HG03469 (cell line): ENCODE results near the gene SUCLA2.
"Not testable (repeated sequence)": the region's sequence is repeated elsewhere in the genome, so short reads cannot be mapped to it uniquely, and the experiment has no call there.

ENCODE experiments used
- ATAC-seq: cut with Tn5 transposase; IDR thresholded peaks from one replicate; pipeline ENCODE4 v1.9.1; 2021; ENCODE audit warnings: mild to moderate bottlenecking, moderate library complexity, moderate number of reproducible peaks; ENCODE audit not compliant: unreplicated experiment

The SUCLA2 gene

DNA sequence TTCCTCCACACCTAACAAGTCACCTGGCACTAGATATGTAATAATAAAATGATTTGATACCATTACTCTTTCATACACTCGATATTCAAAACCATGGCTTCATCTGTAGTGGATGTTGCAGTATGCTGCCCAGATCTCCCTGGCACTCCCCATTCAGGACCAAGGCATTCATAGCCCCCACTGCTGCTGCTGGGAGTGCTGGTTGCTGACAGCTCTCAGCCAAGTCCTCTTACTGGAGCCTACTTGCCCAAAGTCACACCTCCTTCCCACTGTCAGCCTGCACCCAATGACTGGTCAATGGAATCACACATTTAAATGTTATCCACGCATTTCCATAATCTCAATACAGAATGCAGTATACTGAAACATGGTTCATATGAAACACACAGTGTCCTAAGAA, 3.7 kb downstream of the SUCLA2 start:
- no peak for ATAC-seq

DNA sequence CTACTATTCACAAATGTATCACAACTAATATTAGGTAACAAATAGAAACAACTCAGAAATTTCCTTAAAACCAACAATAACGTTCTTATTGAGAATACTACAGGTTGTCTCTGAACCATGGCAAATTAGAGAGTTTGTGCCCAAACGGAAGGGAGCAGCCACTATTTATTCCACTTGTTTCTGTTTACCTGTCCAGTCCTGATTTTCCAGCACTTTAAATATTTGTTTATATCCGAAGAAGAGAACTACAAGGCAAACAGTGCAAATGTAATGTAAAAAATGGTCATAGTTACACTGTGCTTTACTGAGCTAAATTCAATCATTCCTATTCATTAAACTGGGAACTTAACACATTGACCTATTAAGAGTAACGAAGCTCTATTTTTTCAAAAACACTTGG, 9.2 kb downstream of the SUCLA2 start:
- no peak for ATAC-seq

GRCh38 chr13:47990920-47991466, 10.1 kb downstream of the SUCLA2 start:
- ATAC-seq, result no peak

DNA sequence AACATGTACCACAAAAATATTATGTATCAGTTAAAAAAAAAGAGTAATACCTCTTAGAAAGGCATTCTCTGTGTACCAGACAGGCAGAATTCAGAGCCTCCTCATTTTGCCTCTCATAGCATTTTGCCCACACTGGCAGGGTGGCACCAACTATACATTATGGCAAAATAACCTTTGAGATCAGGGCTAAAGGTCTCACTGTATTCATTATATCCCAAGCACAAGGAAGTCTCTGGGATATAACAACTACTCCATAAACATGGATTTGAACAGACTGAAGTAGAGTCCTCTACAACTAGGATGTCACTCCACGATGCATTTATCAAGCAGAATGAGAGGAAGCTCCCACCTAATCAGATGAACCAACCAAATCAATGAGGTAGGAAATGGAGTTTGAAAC, 10.6 kb downstream of the SUCLA2 start:
- no peak for ATAC-seq

DNA sequence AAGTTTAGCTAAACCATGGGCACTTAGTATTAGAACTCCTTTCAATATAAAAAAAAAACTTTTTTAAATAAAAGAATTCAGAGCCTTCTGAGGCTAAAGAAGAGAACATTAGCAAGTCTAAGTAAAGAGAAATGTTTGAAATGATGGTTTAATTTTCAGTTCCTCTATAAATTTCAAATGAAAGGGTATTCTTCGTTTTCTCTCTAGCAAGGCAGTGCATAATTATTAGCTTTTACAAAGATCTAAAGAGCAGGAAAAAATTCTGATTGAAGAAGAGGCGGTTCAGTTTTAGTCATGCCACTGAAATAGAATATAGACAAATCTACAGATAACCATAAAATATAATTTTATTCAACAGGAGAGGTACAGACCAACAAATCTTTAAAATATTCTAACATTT, 18.0 kb downstream of the SUCLA2 start:
- ATAC-seq, result no peak

- ATAC-seq, result no peak
These were observed 24.7 kb downstream of the SUCLA2 start for GRCh38 chr13:47976325-47976724.

DNA sequence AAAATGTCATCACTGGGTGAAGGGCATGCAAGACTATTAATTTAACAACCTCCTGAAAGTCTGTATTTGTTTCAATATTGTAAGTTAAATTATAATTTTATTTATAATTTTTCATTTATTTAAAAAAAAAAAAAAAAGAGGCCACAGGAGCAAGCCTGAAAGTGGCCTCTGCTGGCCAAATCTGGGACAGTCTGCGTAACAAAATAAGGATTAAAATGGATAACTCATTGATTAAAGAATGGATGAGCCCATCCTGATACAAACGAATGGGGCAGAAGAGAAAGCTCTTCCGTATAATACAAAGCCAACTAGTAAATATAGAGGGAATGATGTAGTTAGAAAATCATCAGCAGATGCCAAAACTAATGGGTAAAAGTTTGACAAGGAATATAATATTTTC, 36.2 kb downstream of the SUCLA2 start:
- no peak for ATAC-seq

DNA sequence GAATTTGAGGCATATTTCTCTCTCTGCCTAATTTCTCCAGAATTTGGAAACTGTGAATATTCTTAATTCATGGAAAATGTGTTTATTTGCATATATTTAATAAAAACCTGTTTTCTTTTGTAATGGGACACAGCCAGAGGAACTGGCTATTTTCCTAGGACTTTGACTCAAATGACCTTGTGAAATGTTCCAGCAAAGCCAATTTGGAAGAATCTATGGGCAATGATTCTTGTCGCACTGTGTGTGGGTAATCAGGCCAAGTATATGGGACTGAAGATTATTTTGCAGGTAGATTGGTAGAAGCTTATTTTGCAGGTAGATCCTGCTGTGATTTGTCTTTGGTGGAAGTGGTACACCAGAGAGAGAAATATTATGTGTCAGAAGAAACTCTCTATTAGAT, 38.8 kb downstream of the SUCLA2 start:
- no peak for ATAC-seq

DNA sequence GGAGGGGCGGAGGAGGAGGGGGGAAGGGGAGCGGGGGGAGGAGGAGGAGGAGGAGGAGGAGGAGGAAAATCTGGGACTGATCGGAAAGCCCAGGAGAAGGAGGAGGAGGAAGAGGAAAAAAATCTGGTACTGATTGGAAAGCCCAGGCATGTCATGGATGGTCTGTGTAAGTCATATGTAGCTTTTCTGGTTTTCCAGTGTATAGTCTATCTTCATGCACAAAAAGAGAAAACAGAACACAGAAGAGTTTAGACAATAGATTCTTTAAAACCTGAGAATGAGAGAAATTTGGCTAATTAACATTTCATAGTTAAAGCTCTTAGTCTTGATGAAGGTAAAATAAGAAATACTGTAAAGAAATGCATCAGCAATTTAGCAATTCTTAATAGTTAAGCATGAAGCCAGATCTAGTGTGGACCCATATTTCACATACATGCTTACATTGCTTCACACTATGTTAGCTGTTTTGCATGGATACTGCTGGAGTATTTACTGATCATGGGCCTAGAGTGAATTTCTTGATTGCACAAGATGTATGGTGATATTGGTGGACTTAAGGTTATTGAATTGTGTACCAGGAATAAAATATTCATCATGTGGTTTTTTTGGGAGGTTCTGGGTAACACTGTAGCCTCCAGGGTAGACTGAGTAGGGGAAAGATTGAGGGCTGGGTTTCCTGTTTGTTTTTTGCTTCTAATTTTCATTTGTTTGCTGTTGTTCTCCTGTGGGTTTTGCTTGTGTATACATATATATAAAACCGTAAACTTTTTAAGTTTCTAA, 41.4 kb downstream of the SUCLA2 start:
- no peak for ATAC-seq

DNA sequence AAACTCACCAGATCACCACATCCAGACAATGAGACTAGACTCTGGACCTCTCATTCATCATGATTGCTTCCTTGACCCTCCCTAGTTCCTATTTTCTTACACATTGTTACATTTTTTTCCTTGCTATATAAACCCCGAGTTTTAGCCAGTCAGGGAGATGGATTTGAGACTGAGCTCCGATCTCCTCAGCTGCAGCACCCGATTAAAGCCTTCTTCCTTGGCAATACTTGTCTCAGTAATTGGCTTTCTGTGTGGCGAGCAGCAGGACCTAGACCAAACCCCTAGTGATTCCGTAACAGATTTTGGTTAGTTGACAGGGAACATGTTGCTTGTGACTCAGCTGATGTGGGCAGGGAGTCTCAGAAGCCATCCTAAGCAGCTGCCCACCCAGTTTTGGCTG, 44.0 kb downstream of the SUCLA2 start:
- ATAC-seq, result no peak

- no peak for ATAC-seq
These were observed 45.2 kb downstream of the SUCLA2 start for GRCh38 chr13:47955836-47956235.

DNA sequence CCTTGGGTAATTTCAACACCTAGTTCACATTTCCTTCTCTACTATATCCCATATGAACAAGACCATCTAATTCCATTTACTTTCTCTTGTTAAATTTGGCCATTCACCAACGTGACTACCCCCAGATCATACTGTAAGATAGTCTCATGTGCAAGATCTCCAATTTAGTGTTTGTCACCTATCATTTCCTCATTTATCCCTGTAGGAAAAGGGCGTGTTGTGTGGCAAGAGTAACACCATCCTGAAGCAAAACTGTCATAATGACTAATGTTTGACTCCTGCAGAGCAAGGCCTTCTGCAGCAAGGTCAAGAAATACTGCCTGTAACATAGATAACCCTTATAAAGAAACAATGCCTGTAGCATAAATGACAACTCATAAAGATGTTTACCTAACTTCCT, 51.3 kb downstream of the SUCLA2 start:
- ATAC-seq, result no peak

DNA sequence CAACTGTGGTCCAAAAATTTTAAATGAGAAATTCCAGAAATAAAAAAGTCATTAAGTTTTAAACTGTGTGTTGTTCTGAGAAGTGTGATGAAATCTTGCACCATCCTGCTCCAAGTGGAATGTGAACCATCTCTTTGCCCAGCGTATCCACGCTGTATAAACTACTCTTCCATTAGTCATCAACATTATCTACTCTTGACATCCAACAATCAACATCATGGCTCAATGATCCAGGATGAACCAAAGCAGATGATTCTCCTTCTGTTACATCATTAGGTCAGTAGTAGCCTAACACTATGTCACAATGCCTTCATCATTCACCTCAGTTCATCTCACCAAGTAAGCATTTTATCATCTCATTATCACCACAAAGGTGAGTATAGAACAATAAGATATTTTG, 55.3 kb downstream of the SUCLA2 start:
- ATAC-seq, result no peak

GRCh38 chr13:47945146-47945545, 55.9 kb downstream of the SUCLA2 start:
- not testable (repeated sequence) for ATAC-seq

- no peak for ATAC-seq
These were observed 66.7 kb downstream of the SUCLA2 start for GRCh38 chr13:47934371-47934770.

DNA sequence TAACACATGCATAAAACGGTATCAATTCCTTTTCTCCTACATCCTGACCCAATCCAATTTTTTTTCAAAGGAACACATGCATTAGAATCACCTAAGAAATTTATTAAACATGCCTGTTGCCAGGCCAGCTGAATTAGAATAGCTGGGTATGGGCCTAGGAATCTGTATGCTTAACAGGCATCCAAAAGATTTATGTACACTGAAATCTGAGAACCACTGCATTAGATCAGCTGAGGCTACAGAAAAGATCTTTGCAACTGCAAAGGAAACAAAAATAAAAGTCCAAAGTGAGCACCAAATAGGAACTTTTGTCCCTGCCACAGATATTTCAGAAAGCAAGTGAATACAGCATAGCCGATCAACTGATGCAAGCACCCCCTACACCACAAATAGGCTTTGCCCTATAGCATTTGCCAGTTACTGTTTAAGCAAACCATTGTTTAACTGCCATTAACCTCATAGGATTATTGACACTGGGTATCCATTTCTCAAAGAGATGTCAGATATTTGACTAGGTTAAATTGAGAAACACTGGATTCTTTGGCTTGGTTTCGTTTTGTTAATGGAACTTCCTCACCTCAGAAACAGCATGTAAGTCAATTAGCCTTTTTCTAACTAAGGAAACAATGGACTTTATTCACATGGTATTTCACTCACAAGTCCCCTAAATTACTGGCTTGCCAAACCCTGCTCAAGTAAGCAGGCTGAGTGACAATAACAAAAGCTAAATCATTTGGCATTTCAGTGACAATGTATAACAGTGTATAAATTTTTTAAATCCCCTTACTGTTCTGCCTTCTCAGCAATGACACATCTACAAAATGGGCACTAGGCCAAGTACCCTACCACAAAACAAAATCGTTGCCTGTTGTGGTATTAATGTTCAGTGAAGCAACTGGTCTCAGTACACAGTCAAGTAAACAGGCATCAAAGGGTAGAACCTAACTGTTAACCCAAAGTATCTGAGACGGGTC, 67.8 kb downstream of the SUCLA2 start:
- no peak for ATAC-seq

DNA sequence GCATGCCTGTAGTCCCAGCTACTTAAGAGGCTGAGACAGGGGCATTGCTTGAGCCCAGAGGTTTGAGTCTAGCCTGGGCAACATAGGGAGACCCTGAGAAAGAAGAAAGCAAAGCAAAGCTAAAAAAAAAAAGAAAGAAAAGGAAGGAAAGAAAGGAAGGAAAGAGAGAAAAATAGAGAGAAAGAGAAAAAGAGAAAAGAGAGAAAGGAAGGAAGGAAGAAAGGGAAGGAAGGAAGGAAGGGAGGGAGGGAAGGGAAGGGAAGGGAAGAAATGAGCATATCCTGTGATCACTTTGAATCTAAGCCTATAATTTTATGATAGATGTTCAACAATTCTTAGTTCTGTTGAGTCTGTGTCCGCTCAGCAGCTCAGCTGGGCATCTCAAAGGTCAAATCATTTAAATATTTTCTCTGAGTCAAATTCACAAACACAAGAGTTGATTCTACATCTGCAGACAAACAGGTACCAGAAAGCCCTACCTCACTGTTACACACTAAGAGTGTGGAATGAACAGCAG, 70.4 kb downstream of the SUCLA2 start:
- ATAC-seq, result no peak

DNA sequence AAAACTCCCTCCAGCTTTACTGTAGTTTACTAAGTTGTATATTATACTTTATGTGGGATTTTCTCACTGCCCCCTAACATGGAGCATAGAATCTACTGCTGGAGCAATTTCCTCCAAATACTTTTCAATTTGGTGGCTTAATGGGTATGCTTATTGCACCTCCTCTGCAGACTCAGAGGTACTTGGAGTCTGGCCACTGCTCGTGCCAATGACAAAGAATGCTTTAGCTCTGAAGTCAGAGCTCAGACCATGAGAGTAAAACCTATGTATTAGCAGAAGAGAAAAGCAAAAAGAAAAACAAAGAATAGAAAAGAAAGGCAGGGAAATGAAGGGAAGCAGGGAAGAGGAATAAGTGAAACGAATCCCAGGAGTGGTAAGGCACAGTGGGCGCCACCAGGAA, 71.9 kb downstream of the SUCLA2 start:
- ATAC-seq, result no peak

DNA sequence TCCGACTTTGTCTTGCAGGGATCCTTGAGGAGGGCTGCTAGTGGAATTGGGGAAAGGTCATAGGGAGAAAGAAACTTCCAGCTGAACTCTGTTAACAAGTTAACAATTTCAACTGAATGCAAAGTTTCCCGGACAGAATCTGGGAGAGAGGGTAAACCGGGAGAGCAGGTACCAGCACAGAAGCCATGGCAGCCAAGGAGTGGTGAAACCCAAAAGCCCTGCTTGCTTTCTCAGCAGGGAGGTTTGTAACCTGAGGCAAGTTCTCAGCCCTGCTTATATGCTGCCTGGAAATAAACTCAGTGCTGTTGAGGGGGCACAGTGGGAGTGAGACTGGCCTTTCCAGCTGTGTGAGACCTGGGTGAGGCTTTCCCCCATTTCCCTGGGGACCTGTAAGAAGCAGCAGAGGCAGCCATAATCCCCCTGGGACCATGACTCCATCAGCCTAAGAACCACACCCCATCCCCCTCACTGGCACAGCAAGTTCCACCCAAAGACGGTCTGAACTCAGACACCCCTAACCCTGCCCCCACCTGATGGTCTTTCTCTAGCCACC, 84.0 kb downstream of the SUCLA2 start:
- ATAC-seq, result no peak

DNA sequence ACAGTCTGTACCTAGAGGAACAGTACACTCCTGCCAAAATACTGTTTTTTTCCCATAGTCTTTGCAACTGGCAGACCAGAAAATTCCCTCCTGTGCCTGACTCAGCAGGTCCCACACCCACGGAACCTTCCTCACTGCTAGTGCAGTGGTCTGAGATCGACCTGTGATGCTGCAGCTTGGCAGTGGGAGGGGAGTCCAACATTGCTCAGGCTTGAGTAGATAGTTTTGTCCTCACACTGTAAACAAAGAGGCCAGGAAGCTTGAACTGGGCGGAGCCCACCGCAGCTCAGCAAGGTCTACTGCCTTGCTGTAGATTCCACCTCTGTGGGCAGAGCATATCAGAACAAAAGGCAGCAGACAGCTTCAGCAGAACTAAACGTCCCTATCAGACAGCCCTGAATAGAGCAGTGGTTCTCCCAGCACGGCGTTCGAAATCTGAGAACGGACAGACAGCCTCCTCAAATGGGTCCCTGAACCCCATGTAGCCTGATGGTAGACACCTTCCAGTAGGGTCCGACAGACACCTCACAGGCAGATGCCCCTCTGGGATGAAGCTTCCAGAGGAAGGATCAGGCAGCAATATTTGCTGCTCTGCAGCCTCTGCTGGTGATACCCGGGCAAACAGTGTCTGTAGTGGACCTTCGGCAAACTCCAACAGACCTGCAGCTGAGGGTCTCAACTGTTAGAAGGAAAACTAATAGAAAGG, 92.7 kb downstream of the SUCLA2 start:
- ATAC-seq, result no peak

DNA sequence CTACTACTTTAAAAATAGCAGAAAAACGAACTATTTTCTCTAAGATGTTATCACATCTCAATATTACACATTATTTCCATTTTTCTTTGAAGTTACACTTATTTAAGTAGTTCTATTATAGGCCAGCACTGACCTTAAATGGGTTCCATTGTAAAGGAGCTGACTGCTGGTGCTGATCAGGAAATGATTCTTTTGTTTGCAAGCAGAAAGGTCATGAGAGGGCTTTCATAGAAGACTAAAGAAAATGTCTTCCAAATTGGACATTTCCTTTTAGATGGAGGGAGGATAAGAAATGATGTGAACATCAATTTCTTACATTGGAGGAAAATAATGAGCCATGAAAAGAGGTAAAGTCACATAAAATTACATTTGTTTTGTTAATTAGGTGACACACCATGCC, 96.2 kb downstream of the SUCLA2 start:
- ATAC-seq, result no peak
